Neural progenitor cell (in vitro differentiated cells): Measurements from ENCODE around the gene SLC9C1. TPM values are rescaled to one million over a fixed set of nuclear protein-coding genes. Genes with fewer than 3 reads are reported as not detected.

ENCODE experiments used
- DNase-seq: peaks from one replicate; pipeline ENCODE4 v3.0.0-alpha.2; 2016; ENCODE audit warnings: low spot score
- H2AFZ ChIP-seq: fragments of 200-600 bp; sonication (generic); replicated peaks from 2 replicates; pipeline ENCODE4 v1.6.1; 2016; ENCODE audit warnings: antibody characterized with exemption
- H3F3A ChIP-seq: fragments of 200-600 bp; sonication (generic); 2 replicates; pipeline ENCODE4 v1.6.1; 2016; ENCODE audit warnings: antibody characterized with exemption, low read depth
- H3K27ac ChIP-seq: fragments of 200-600 bp; sonication (generic); 2 replicates; pipeline ENCODE4 v1.5.1; 2016; ENCODE audit warnings: mild to moderate bottlenecking
- H3K27me3 ChIP-seq: fragments of 200-600 bp; sonication (generic); 2 replicates; pipeline ENCODE4 v1.6.1; 2016; ENCODE audit warnings: mild to moderate bottlenecking, moderate library complexity
- H3K36me3 ChIP-seq: fragments of 200-600 bp; sonication (generic); 2 replicates; pipeline ENCODE4 v1.5.1; 2016
- H3K4me1 ChIP-seq: fragments of 200-600 bp; sonication (generic); 2 replicates; pipeline ENCODE4 v1.6.1; 2016; ENCODE audit warnings: mixed run types
- H3K4me2 ChIP-seq: fragments of 200-600 bp; sonication (generic); 2 replicates; pipeline ENCODE4 v1.6.1; 2016
- H3K4me3 ChIP-seq: fragments of 200-600 bp; sonication (generic); 2 replicates; pipeline ENCODE4 v1.5.1; 2016
- H3K79me2 ChIP-seq: fragments of 200-600 bp; sonication (generic); 2 replicates; pipeline ENCODE4 v1.6.1; 2016; ENCODE audit warnings: low read depth
- H3K9ac ChIP-seq: fragments of 200-600 bp; sonication (generic); 2 replicates; pipeline ENCODE4 v1.6.1; 2016
- H3K9me3 ChIP-seq: fragments of 200-600 bp; sonication (generic); 2 replicates; pipeline ENCODE4 v1.5.1; 2016; ENCODE audit warnings: low read depth
- H4K20me1 ChIP-seq: fragments of 200-600 bp; sonication (generic); 2 replicates; pipeline ENCODE4 v1.6.1; 2016; ENCODE audit warnings: low read depth
- H3K27ac Mint-ChIP-seq: 3 replicates; pipeline ENCODE4 v1.8.0; 2021; ENCODE audit warnings: mixed read lengths
- H3K27me3 Mint-ChIP-seq: 2 replicates; pipeline ENCODE4 v1.8.0; 2022; ENCODE audit warnings: low read depth, mild to moderate bottlenecking, inconsistent platforms, moderate library complexity, mixed read lengths; ENCODE audit not compliant: insufficient read depth
- H3K36me3 Mint-ChIP-seq: 3 replicates; pipeline ENCODE4 v1.8.0; 2021; ENCODE audit warnings: mixed read lengths
- H3K4me1 Mint-ChIP-seq: 3 replicates; pipeline ENCODE4 v1.8.0; 2021; ENCODE audit warnings: mixed read lengths
- H3K4me3 Mint-ChIP-seq: 3 replicates; pipeline ENCODE4 v1.8.0; 2021; ENCODE audit warnings: mild to moderate bottlenecking, moderate library complexity, mixed read lengths
- H3K9me3 Mint-ChIP-seq: 3 replicates; pipeline ENCODE4 v1.8.0; 2020; ENCODE audit warnings: mixed read lengths
- CTCF ChIP-seq: fragments of 200-600 bp; sonication (generic); IDR thresholded peaks from 2 replicates; pipeline ENCODE4 v1.5.1; 2017; ENCODE audit warnings: antibody characterized with exemption, mild to moderate bottlenecking
- EZH2 ChIP-seq: fragments of 200-600 bp; sonication (generic); IDR thresholded peaks from 2 replicates; pipeline ENCODE4 v1.6.1; 2017; ENCODE audit warnings: antibody characterized with exemption, mild to moderate bottlenecking, moderate library complexity
- EZH2phosphoT487 ChIP-seq: fragments of 200-600 bp; sonication (generic); IDR thresholded peaks from 2 replicates; pipeline ENCODE4 v1.6.1; 2017; ENCODE audit warnings: antibody characterized with exemption
- total RNA-seq: library from RNA; depleted of rRNA; stranded (reverse); fragments of >200 nt; gene quantifications from 2 replicates; pipeline ENCODE4 v1.2.3, GENCODE V29; 2015; ENCODE audit warnings: low replicate concordance

Gene SLC9C1
- total RNA-seq, 1 donor from 2014 or later = 1.3 TPM

- Histone ChIP-seq H3K36me3 (no peaks in the 10 kb centered on the region), H3K79me2 (no peaks in the 10 kb centered on the region), H3K4me2 (no peak overlapping the region), H3K27ac (no peak overlapping the region), H3K27me3 (no peaks in the 10 kb centered on the region), H3K9me3 (no peaks in the 10 kb centered on the region), H3K9ac (no peak overlapping the region), H4K20me1 (no peaks in the 10 kb centered on the region), H3K4me3 (no peak overlapping the region), H2AFZ (no peak overlapping the region), H3F3A (peaks cover 22% of the 10 kb centered on the region), H3K4me1 (peaks cover 40% of the 10 kb centered on the region)
- no peak overlapping the region for H3K27ac Mint-ChIP-seq
- H3K36me3 Mint-ChIP-seq = no peaks in the 10 kb centered on the region
- H3K27me3 Mint-ChIP-seq = peaks cover 2% of the 10 kb centered on the region
- H3K4me3 Mint-ChIP-seq = no peak overlapping the region
- no peak for DNase-seq
- TF ChIP-seq EZH2phosphoT487 (no peak), EZH2 (no peak), CTCF (no peak)
- no peaks in the 10 kb centered on the region for H3K9me3 Mint-ChIP-seq
- H3K4me1 Mint-ChIP-seq = peaks cover 33% of the 10 kb centered on the region
Observed at GRCh38 chr3:112131111-112131510, 162.9 kb downstream of the SLC9C1 start.

GRCh38 chr3:112130638-112130993, 163.4 kb downstream of the SLC9C1 start:
- H3K9ac ChIP-seq = no peak overlapping the region
- peaks cover 33% of the 10 kb centered on the region for H3K4me1 Mint-ChIP-seq
- H3K79me2 ChIP-seq = no peaks in the 10 kb centered on the region
- no peak overlapping the region for H2AFZ ChIP-seq
- H3K36me3 ChIP-seq = no peaks in the 10 kb centered on the region
- TF ChIP-seq EZH2 (no peak), CTCF (no peak), EZH2phosphoT487 (no peak)
- no peak overlapping the region for H3K4me3 ChIP-seq
- no peaks in the 10 kb centered on the region for H3K36me3 Mint-ChIP-seq
- no peak for DNase-seq
- H3K9me3 Mint-ChIP-seq = no peaks in the 10 kb centered on the region
- H3F3A ChIP-seq = peaks cover 22% of the 10 kb centered on the region
- H3K4me3 Mint-ChIP-seq = no peak overlapping the region
- no peak overlapping the region for H3K4me2 ChIP-seq
- no peak overlapping the region for H3K27ac Mint-ChIP-seq
- peaks cover 2% of the 10 kb centered on the region for H3K27me3 Mint-ChIP-seq
- peaks cover 42% of the 10 kb centered on the region for H3K4me1 ChIP-seq
- H3K9me3 ChIP-seq = no peaks in the 10 kb centered on the region
- H3K27ac ChIP-seq = no peak overlapping the region
- no peaks in the 10 kb centered on the region for H4K20me1 ChIP-seq
- no peaks in the 10 kb centered on the region for H3K27me3 ChIP-seq

GRCh38 chr3:112129925-112130637, 163.9 kb downstream of the SLC9C1 start:
- Histone ChIP-seq H3K4me2 (no peak overlapping the region), H3F3A (peaks cover 22% of the 10 kb centered on the region), H3K79me2 (no peaks in the 10 kb centered on the region), H4K20me1 (no peaks in the 10 kb centered on the region), H3K27ac (no peak overlapping the region), H3K9ac (no peak overlapping the region), H3K4me3 (no peak overlapping the region), H3K4me1 (peaks cover 47% of the 10 kb centered on the region), H3K9me3 (no peaks in the 10 kb centered on the region), H2AFZ (no peak overlapping the region), H3K27me3 (no peaks in the 10 kb centered on the region), H3K36me3 (no peaks in the 10 kb centered on the region)
- no peak for TF ChIP-seq CTCF
- TF ChIP-seq EZH2phosphoT487 = no peak
- no peak for TF ChIP-seq EZH2
- H3K27me3 Mint-ChIP-seq = peaks cover 2% of the 10 kb centered on the region
- no peaks in the 10 kb centered on the region for H3K36me3 Mint-ChIP-seq
- peaks cover 35% of the 10 kb centered on the region for H3K4me1 Mint-ChIP-seq
- H3K27ac Mint-ChIP-seq = no peak overlapping the region
- DNase-seq = no peak
- no peak overlapping the region for H3K4me3 Mint-ChIP-seq
- no peaks in the 10 kb centered on the region for H3K9me3 Mint-ChIP-seq
